ENCODE results near the gene RPRD1B.

RPRD1B gene

GRCh38 chr20:38141204-38141888 lies 107.8 kb downstream of the RPRD1B start:
- no peak overlapping the region for H3K4me3 ChIP-seq (ENCODE audit: low read depth, low read length)
- DNase-seq (ENCODE audit: low read depth) = no peak

All from skeletal muscle cell (primary cell).